HepG2 (cell line): ENCODE data around the gene CACNG8. TPM values are rescaled to one million over a fixed set of nuclear protein-coding genes. Genes with fewer than 3 reads are reported as not detected.

Experiments
- ATAC-seq: fragments of 200-7000 bp; cut with Tn5 transposase; 3 replicates; pipeline ENCODE4 v1.9.1; 2020; ENCODE audit warnings: mild to moderate bottlenecking, moderate library complexity
- BruUV-seq: library from RNA; stranded (reverse); fragments of 400-500 nt; replicated peaks from 2 replicates; lab custom pipeline; 2021; lab: Mats Ljungman, UMichigan
- CTCF ChIA-PET: fragments of 300-600 bp; formaldehyde crosslinking; extraction: SDS; loops from one replicate; lab custom pipeline; 2021; ENCODE audit warnings: low total read pairs, inconsistent platforms, low intra/inter-chr PET ratio; lab: Yijun Ruan, JAX
- POLR2A ChIA-PET: fragments of 350-600 bp; sonication (Branson Sonifier 250); formaldehyde crosslinking; loops from one replicate; lab custom pipeline; 2020; ENCODE audit warnings: antibody characterized with exemption, inconsistent platforms; lab: Yijun Ruan, JAX
- DNase-seq: peaks from one replicate; pipeline ENCODE4 v3.0.0-alpha.2; 2015; ENCODE audit warnings: low spot score
- FAIRE-seq: peaks from 3 replicates; lab custom pipeline; 2011; peaks lifted over from hg19 to GRCh38; lab: Jason Lieb, UNC
- H2AFZ ChIP-seq: one replicate; pipeline ENCODE4 v1.6.1; 2011; ENCODE audit warnings: low read length, inconsistent platforms
- H3K27ac ChIP-seq: fragments of 300-600 bp; 3 replicates; pipeline ENCODE4 v1.8.0; 2011; ENCODE audit warnings: mixed run types, mild to moderate bottlenecking, mixed read lengths, low read length, inconsistent platforms; ENCODE audit not compliant: insufficient read depth; ENCODE audit errors: extremely low read length
- H3K27me3 ChIP-seq, 2 experiments: fragments of 200-600 bp in 1 of 2; 2 replicates in 1 of 2; 3 replicates in 1 of 2; pipeline versions ENCODE4 v1.6.0 to v1.8.0; 2011; ENCODE audit warnings: low read length in 2 of 2, mild to moderate bottlenecking in 2 of 2, moderate library complexity in 2 of 2, inconsistent platforms in 1 of 2; ENCODE audit not compliant: insufficient read depth in 2 of 2, control insufficient read depth in 1 of 2
- H3K36me3 ChIP-seq, 2 experiments: fragments of 200-600 bp in 1 of 2; replicated peaks in 1 of 2; 2 replicates in 1 of 2; 3 replicates in 1 of 2; pipeline versions ENCODE4 v1.5.1 to v1.8.0; 2011; ENCODE audit warnings: low read length in 2 of 2, inconsistent platforms in 1 of 2; ENCODE audit not compliant: insufficient read depth in 2 of 2, control insufficient read depth in 1 of 2
- H3K4me1 ChIP-seq: 2 replicates; pipeline ENCODE4 v1.5.1; 2012; ENCODE audit warnings: low read length, inconsistent platforms; ENCODE audit not compliant: insufficient read depth
- H3K4me2 ChIP-seq: 2 replicates; pipeline ENCODE4 v1.6.0; 2011; ENCODE audit warnings: low read depth, low read length, inconsistent platforms
- H3K4me3 ChIP-seq, 3 experiments: fragments of 200-600 bp in 1 of 3; sonication (generic), shearing (Covaris generic) in 1 of 3; replicated peaks in 1 of 3; 2 replicates each; pipeline ENCODE4 v1.5.1; 2011 to 2016; ENCODE audit warnings: low read length in 3 of 3, inconsistent platforms in 2 of 3, low read depth in 2 of 3, mild to moderate bottlenecking in 2 of 3, control low read depth in 1 of 3, mixed read lengths in 1 of 3; ENCODE audit not compliant: insufficient read depth in 1 of 3
- H3K79me2 ChIP-seq: one replicate; pipeline ENCODE4 v1.6.1; 2011; ENCODE audit warnings: low read length, inconsistent platforms; ENCODE audit not compliant: insufficient read depth
- H3K9ac ChIP-seq: 2 replicates; pipeline ENCODE4 v1.6.0; 2011; ENCODE audit warnings: mild to moderate bottlenecking, low read depth, low read length, inconsistent platforms; ENCODE audit not compliant: insufficient read depth
- H3K9me3 ChIP-seq: 2 replicates; pipeline ENCODE4 v1.5.1; 2012; ENCODE audit warnings: mild to moderate bottlenecking, low read length
- H4K20me1 ChIP-seq: 2 replicates; pipeline ENCODE4 v1.6.0; 2011; ENCODE audit warnings: inconsistent platforms, mild to moderate bottlenecking, low read length, moderate library complexity; ENCODE audit not compliant: insufficient read depth
- CC2D1A ChIP-seq: sonication (generic); formaldehyde crosslinking; IDR thresholded peaks from 2 replicates; pipeline ENCODE4 v1.8.1; 2023; ENCODE audit warnings: mild to moderate bottlenecking, missing genetic modification reagents
- CCAR2 ChIP-seq: fragments of 200-400 bp; formaldehyde crosslinking; optimal IDR thresholded peaks from 2 replicates; pipeline ENCODE3; 2018; ENCODE audit warnings: low read depth, mild to moderate bottlenecking, low read length, moderate library complexity
- DNMT1 ChIP-seq: sonication (generic); formaldehyde crosslinking; IDR thresholded peaks from 2 replicates; pipeline ENCODE4 v1.5.1; 2020; ENCODE audit warnings: mild to moderate bottlenecking, missing genetic modification reagents
- FOXP1 ChIP-seq, 2 experiments: fragments of 450-650 bp in 1 of 2; IDR thresholded peaks; 2 replicates each; pipeline ENCODE4 v1.6.1; 2017 to 2018; ENCODE audit warnings: antibody characterized with exemption in 1 of 2
- HDAC1 ChIP-seq: sonication (generic); formaldehyde crosslinking; IDR thresholded peaks from 2 replicates; pipeline ENCODE4 v1.5.1; 2020; ENCODE audit warnings: mild to moderate bottlenecking, missing genetic modification reagents
- JUNB ChIP-seq: sonication (generic); formaldehyde crosslinking; IDR thresholded peaks from 2 replicates; pipeline ENCODE4 v1.8.0; 2022; ENCODE audit warnings: missing genetic modification reagents, mild to moderate bottlenecking, borderline replicate concordance
- MAZ ChIP-seq, 2 experiments: sonication (generic) in 1 of 2; formaldehyde crosslinking in 1 of 2; IDR thresholded peaks; 2 replicates each; pipeline versions ENCODE4 v1.5.0 to v1.6.1; 2012 to 2020; ENCODE audit warnings: low read depth in 2 of 2, mild to moderate bottlenecking in 2 of 2, borderline replicate concordance in 1 of 2, improper control_type of control experiment in 1 of 2, low read length in 1 of 2, missing genetic modification reagents in 1 of 2, moderate library complexity in 1 of 2
- PRPF4 ChIP-seq: fragments of 200-400 bp; formaldehyde crosslinking; IDR thresholded peaks from 2 replicates; pipeline ENCODE4 v1.6.1; 2016; ENCODE audit warnings: low read length, low read depth; ENCODE audit not compliant: poor library complexity, severe bottlenecking
- ZNF430 ChIP-seq: sonication (generic); formaldehyde crosslinking; IDR thresholded peaks from 2 replicates; pipeline ENCODE4 v1.9.0; 2021; ENCODE audit warnings: mild to moderate bottlenecking, missing genetic modification reagents
- ZNF749 ChIP-seq: sonication (generic); formaldehyde crosslinking; IDR thresholded peaks from 2 replicates; pipeline ENCODE4 v1.8.0; 2022; ENCODE audit warnings: mild to moderate bottlenecking, missing genetic modification reagents, moderate library complexity, borderline replicate concordance
- ZNF775 ChIP-seq: sonication (generic); formaldehyde crosslinking; IDR thresholded peaks from 2 replicates; pipeline ENCODE4 v1.4.0; 2020; ENCODE audit warnings: missing genetic modification reagents, mild to moderate bottlenecking, moderate library complexity, borderline replicate concordance
- WGBS: methylation state at CpG from one replicate; pipeline ENCODE4 v1.1.6; 2017; ENCODE audit warnings: low lambda C conversion rate; 5-methylcytosine and 5-hydroxymethylcytosine counted together
- in situ Hi-C: cut with HindIII; loops from 2 replicates; pipeline ENCODE4 v1.10.0; 2017; ENCODE audit warnings: low pct_unique_long_range_greater_than_20kb; ENCODE audit not compliant: extremely low pct_ligation_motif_present
- intact Hi-C: fragments of 100-400 bp; cut with micrococcal nuclease; formaldehyde crosslinking; loops from one replicate; pipeline ENCODE4 v1.10.0; 2022; ENCODE audit not compliant: unreplicated experiment
- polyA plus RNA-seq, 8 experiments: library from polyadenylated mRNA; depleted of rRNA in 3 of 8; stranded (reverse) in 7 of 8; unstranded in 1 of 8; fragments of >200 nt; fragmentation: Illumina TruSeq in 4 of 8; extraction: Trizol in 4 of 8; gene quantifications; 2 replicates each; pipeline versions ENCODE4 v1.2.1 to v1.2.3, GENCODE V29; 2011 to 2016; ENCODE audit warnings: low read depth in 4 of 8, missing spikeins in 1 of 8, mixed read lengths in 1 of 8; ENCODE audit not compliant: insufficient read depth in 1 of 8
- total RNA-seq, 5 experiments: library from RNA; depleted of rRNA; stranded (reverse); fragments of >200 nt; fragmentation: Illumina TruSeq; extraction: Trizol; gene quantifications; 2 replicates each; pipeline ENCODE4 v1.2.3, GENCODE V29; 2016; ENCODE audit warnings: low read depth in 1 of 5
- TF ChIP-seq, protein P1 (sequence below): sonication (generic); formaldehyde crosslinking; IDR thresholded peaks from 2 replicates; pipeline ENCODE4 v1.8.1; 2023; ENCODE audit warnings: mild to moderate bottlenecking, moderate library complexity, missing genetic modification reagents
- TF ChIP-seq, protein P2 (sequence below): sonication (generic); formaldehyde crosslinking; IDR thresholded peaks from 2 replicates; pipeline ENCODE4 v1.4.0; 2020; ENCODE audit warnings: missing genetic modification reagents
- TF ChIP-seq, protein P3 (sequence below): sonication (generic); formaldehyde crosslinking; IDR thresholded peaks from 2 replicates; pipeline ENCODE4 v1.5.1; 2020; ENCODE audit warnings: missing genetic modification reagents, mild to moderate bottlenecking, borderline replicate concordance
- TF ChIP-seq, protein P4 (sequence below): sonication (generic); formaldehyde crosslinking; IDR thresholded peaks from 2 replicates; pipeline ENCODE4 v1.4.0; 2020; ENCODE audit warnings: low read depth, mild to moderate bottlenecking, missing genetic modification reagents
- TF ChIP-seq, protein P5 (sequence below): IDR thresholded peaks from 2 replicates; pipeline ENCODE4 v1.6.1; 2016; ENCODE audit warnings: mild to moderate bottlenecking
- TF ChIP-seq, protein P6 (sequence below): sonication (generic); formaldehyde crosslinking; IDR thresholded peaks from 2 replicates; pipeline ENCODE4 v1.8.0; 2022; ENCODE audit warnings: mild to moderate bottlenecking, missing genetic modification reagents

CACNG8 gene
- total and polyA plus RNA-seq, 2 of the 13 experiments (the other 11 are each of a cell fraction or from before 2014, with no cell fraction given), result not detected

DNA sequence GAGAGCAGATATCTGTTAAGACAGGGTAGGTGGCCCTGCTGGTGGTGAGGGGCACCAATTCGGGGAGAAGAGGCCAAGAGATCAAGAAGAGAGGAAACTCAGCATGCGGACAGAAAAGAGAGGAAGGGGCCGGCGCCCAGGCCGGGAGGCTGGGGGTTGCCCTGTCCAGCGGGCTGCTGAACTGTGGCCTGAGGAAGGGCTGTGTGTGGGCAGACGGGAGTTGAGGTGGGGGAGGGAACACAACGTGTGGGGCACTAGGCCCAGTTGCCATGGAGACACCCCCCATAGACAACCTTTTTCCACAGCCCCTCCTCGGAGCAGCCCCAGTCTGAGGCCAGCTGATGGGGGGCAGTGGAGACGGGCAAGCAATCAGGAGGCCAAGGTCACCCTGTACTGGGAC is 2.5 kb upstream of the CACNG8 start (continued):
- TF ChIP-seq ZNF749 (no peak), CCAR2 (no peak), MAZ (IDR thresholded peaks at IDR 0.05; ENCODE audit: borderline replicate concordance, low read depth, low read length) (no peak), MAZ (CRISPR knock-in tag; IDR thresholded peaks at IDR 0.05; ENCODE audit: low read depth) (no peak), JUNB (CRISPR knock-in tag) (no peak), HDAC1 (no peak)
- TF ChIP-seq, protein P1, sequence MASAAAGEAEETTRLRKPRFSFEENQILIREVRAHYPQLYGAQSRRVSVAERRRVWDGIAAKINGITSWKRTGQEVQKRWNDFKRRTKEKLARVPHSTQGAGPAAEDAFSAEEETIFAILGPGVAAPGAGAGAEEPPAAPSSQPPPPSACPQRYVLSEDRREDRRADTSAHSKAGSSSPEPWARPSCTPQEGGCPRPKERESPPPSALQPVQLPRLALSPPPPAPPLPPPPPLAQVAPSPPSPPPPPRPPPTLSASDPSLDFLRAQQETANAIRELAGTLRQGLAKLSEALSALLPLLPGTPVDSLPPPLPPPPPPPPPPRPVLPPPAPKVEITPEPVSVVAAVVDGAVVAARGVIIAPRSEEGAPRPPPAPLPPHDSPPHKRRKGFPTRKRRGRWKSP, result no peak

DNA sequence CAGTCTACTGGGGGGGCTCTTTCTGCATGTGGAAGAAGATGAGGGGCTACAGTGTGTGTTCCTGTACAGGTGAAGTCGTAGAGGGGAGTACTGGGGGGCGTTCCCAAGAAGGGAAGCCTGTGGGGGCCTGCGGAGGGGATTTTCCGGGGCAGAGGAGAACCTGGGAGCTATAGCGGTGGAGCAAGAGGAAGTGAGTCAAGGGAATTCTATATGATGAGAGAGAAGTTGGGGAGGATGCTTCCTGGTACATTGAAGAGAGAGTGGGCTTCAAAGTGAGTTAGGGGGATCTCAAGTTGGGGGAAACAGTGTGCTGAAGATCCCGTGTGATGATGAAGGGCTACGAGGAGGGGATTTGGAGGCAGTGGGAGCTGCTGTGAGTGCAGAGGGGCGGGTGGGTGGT is 1.9 kb upstream of the CACNG8 start:
- intact Hi-C loops (no loop called here), in situ Hi-C loops (no loop called here)
- ChIA-PET CTCF (no interaction called here), POLR2A (no interaction called here)
- DNase-seq (no peak), ATAC-seq (no peak), FAIRE-seq (no peak)
- H3K4me1 ChIP-seq, result no peaks in the 10 kb centered on the region
- WGBS, result 7% methylated on average over 8 of the region's 8 CpGs
- H3K9me3 ChIP-seq, result no peaks in the 10 kb centered on the region
- no peak overlapping the region for H2AFZ ChIP-seq
- no peak overlapping the region for H3K4me3 ChIP-seq
- H3K27ac ChIP-seq, result no peak overlapping the region
- H3K4me2 ChIP-seq, result no peak overlapping the region
- no peaks in the 10 kb centered on the region for H3K36me3 ChIP-seq
- H3K9ac ChIP-seq, result no peak overlapping the region
- H3K27me3 ChIP-seq, result peaks cover 9 to 50% of the 10 kb centered on the region in 2 experiments; a peak in 4 of 5 replicates
- no TSS peak for BruUV-seq
- no peaks in the 10 kb centered on the region for H4K20me1 ChIP-seq
- no peaks in the 10 kb centered on the region for H3K79me2 ChIP-seq
- no peak for TF ChIP-seq PRPF4
- TF ChIP-seq, protein P2, sequence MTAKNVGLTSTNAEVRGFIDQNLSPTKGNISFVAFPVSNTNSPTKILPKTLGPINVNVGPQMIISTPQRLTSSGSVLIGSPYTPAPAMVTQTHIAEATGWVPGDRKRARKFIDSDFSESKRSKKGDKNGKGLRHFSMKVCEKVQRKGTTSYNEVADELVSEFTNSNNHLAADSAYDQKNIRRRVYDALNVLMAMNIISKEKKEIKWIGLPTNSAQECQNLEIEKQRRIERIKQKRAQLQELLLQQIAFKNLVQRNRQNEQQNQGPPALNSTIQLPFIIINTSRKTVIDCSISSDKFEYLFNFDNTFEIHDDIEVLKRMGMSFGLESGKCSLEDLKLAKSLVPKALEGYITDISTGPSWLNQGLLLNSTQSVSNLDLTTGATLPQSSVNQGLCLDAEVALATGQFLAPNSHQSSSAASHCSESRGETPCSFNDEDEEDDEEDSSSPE (CRISPR knock-in tag), result no peak
- TF ChIP-seq, protein P3, sequence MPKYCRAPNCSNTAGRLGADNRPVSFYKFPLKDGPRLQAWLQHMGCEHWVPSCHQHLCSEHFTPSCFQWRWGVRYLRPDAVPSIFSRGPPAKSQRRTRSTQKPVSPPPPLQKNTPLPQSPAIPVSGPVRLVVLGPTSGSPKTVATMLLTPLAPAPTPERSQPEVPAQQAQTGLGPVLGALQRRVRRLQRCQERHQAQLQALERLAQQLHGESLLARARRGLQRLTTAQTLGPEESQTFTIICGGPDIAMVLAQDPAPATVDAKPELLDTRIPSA (CRISPR knock-in tag), result no peak
- TF ChIP-seq, protein P4, sequence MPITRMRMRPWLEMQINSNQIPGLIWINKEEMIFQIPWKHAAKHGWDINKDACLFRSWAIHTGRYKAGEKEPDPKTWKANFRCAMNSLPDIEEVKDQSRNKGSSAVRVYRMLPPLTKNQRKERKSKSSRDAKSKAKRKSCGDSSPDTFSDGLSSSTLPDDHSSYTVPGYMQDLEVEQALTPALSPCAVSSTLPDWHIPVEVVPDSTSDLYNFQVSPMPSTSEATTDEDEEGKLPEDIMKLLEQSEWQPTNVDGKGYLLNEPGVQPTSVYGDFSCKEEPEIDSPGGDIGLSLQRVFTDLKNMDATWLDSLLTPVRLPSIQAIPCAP, result no peak
- TF ChIP-seq CC2D1A (CRISPR knock-in tag), result no peak
- no peak for TF ChIP-seq DNMT1 (CRISPR knock-in tag)
- TF ChIP-seq, protein P5, sequence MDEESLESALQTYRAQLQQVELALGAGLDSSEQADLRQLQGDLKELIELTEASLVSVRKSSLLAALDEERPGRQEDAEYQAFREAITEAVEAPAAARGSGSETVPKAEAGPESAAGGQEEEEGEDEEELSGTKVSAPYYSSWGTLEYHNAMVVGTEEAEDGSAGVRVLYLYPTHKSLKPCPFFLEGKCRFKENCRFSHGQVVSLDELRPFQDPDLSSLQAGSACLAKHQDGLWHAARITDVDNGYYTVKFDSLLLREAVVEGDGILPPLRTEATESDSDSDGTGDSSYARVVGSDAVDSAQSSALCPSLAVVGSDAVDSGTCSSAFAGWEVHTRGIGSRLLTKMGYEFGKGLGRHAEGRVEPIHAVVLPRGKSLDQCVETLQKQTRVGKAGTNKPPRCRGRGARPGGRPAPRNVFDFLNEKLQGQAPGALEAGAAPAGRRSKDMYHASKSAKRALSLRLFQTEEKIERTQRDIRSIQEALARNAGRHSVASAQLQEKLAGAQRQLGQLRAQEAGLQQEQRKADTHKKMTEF (CRISPR knock-in tag), result no peak
- TF ChIP-seq ZNF430 (CRISPR knock-in tag), result no peak
- TF ChIP-seq, protein P6, sequence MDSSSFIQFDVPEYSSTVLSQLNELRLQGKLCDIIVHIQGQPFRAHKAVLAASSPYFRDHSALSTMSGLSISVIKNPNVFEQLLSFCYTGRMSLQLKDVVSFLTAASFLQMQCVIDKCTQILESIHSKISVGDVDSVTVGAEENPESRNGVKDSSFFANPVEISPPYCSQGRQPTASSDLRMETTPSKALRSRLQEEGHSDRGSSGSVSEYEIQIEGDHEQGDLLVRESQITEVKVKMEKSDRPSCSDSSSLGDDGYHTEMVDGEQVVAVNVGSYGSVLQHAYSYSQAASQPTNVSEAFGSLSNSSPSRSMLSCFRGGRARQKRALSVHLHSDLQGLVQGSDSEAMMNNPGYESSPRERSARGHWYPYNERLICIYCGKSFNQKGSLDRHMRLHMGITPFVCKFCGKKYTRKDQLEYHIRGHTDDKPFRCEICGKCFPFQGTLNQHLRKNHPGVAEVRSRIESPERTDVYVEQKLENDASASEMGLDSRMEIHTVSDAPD (CRISPR knock-in tag), result no peak
- TF ChIP-seq ZNF775, result no peak
- TF ChIP-seq FOXP1 (IDR thresholded peaks at IDR 0.05), result no peak
- no peak for TF ChIP-seq FOXP1 (CRISPR knock-in tag; IDR thresholded peaks at IDR 0.05)
